ENCODE results near the gene FBXL16. TPM values are rescaled to one million over a fixed set of nuclear protein-coding genes. Genes with fewer than 3 reads are reported as not detected.

Gene FBXL16
- total and polyA plus RNA-seq, 9 of the 15 experiments (the other 6 are each of a cell fraction or from before 2014, with no cell fraction given) = 0.21 to 8.2 (median 1.7) TPM

DNA sequence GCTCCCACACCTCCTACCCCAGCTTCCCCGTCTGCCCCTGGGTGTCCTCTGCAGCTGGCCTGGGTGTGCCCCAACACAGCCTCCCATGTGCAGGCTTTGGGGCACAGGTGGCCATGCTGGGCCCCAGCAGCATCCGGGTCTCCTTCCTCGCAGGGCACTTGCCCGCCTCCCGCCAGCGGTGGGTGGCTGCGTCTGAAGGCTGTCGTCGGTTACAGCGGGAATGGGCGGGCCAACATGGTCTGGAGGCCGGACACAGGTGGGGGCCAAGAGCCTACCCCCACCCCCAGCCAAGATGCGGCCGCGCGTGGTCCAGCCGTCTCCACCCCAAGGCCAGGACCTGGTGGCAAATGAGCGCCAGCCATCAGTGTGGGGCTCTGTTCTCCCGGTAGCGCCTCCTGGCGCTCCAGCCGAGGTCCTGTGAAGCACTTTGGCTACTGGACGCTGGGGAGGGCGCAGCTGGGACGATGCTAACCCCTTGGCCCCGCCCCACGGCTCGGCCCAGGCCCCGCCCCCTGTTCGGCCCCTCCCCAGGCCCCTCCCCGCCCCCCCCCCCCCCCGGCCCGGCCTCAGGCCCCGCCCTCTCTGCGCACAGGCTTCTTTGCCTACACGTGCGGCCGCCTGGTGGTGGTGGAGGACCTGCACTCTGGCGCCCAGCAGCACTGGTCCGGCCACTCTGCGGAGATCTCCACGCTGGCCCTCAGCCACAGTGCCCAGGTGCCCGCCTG is 45.0 kb downstream of the FBXL16 start (continued):
- TF ChIP-seq, protein P1, sequence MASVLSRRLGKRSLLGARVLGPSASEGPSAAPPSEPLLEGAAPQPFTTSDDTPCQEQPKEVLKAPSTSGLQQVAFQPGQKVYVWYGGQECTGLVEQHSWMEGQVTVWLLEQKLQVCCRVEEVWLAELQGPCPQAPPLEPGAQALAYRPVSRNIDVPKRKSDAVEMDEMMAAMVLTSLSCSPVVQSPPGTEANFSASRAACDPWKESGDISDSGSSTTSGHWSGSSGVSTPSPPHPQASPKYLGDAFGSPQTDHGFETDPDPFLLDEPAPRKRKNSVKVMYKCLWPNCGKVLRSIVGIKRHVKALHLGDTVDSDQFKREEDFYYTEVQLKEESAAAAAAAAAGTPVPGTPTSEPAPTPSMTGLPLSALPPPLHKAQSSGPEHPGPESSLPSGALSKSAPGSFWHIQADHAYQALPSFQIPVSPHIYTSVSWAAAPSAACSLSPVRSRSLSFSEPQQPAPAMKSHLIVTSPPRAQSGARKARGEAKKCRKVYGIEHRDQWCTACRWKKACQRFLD (CRISPR knock-in tag; IDR thresholded peaks at IDR 0.05) = no peak
- TF ChIP-seq TAF1 (IDR thresholded peaks at IDR 0.05; ENCODE audit: control insufficient read depth, extremely low read depth, insufficient read depth, low read length, severe bottlenecking) (peak; percentile 29), ZNF76 (CRISPR knock-in tag; IDR thresholded peaks at IDR 0.05; ENCODE audit: borderline replicate concordance) (no peak), KAT8 (IDR thresholded peaks at IDR 0.05; ENCODE audit: low read depth) (no peak), CBX2 (IDR thresholded peaks at IDR 0.05; ENCODE audit: insufficient read depth, low read length, poor library complexity, severe bottlenecking) (no peak), MTF1 (CRISPR knock-in tag; IDR thresholded peaks at IDR 0.05; ENCODE audit: borderline replicate concordance) (no peak), CEBPB (tag; IDR thresholded peaks at IDR 0.05) (no peak), MXI1 (IDR thresholded peaks at IDR 0.05; ENCODE audit: low read depth, low read length) (no peak; the same call in 1 of the 2 replicates), RAD21 (CRISPR knock-in tag; conservative IDR thresholded peaks at IDR 0.05 in 1 of 2, IDR thresholded peaks at IDR 0.05 in 1 of 2) (peak; percentile 64 to 69), SRSF9 (IDR thresholded peaks at IDR 0.05; ENCODE audit: borderline replicate concordance, low read depth, low read length) (no peak)
- TF ChIP-seq, protein P2, sequence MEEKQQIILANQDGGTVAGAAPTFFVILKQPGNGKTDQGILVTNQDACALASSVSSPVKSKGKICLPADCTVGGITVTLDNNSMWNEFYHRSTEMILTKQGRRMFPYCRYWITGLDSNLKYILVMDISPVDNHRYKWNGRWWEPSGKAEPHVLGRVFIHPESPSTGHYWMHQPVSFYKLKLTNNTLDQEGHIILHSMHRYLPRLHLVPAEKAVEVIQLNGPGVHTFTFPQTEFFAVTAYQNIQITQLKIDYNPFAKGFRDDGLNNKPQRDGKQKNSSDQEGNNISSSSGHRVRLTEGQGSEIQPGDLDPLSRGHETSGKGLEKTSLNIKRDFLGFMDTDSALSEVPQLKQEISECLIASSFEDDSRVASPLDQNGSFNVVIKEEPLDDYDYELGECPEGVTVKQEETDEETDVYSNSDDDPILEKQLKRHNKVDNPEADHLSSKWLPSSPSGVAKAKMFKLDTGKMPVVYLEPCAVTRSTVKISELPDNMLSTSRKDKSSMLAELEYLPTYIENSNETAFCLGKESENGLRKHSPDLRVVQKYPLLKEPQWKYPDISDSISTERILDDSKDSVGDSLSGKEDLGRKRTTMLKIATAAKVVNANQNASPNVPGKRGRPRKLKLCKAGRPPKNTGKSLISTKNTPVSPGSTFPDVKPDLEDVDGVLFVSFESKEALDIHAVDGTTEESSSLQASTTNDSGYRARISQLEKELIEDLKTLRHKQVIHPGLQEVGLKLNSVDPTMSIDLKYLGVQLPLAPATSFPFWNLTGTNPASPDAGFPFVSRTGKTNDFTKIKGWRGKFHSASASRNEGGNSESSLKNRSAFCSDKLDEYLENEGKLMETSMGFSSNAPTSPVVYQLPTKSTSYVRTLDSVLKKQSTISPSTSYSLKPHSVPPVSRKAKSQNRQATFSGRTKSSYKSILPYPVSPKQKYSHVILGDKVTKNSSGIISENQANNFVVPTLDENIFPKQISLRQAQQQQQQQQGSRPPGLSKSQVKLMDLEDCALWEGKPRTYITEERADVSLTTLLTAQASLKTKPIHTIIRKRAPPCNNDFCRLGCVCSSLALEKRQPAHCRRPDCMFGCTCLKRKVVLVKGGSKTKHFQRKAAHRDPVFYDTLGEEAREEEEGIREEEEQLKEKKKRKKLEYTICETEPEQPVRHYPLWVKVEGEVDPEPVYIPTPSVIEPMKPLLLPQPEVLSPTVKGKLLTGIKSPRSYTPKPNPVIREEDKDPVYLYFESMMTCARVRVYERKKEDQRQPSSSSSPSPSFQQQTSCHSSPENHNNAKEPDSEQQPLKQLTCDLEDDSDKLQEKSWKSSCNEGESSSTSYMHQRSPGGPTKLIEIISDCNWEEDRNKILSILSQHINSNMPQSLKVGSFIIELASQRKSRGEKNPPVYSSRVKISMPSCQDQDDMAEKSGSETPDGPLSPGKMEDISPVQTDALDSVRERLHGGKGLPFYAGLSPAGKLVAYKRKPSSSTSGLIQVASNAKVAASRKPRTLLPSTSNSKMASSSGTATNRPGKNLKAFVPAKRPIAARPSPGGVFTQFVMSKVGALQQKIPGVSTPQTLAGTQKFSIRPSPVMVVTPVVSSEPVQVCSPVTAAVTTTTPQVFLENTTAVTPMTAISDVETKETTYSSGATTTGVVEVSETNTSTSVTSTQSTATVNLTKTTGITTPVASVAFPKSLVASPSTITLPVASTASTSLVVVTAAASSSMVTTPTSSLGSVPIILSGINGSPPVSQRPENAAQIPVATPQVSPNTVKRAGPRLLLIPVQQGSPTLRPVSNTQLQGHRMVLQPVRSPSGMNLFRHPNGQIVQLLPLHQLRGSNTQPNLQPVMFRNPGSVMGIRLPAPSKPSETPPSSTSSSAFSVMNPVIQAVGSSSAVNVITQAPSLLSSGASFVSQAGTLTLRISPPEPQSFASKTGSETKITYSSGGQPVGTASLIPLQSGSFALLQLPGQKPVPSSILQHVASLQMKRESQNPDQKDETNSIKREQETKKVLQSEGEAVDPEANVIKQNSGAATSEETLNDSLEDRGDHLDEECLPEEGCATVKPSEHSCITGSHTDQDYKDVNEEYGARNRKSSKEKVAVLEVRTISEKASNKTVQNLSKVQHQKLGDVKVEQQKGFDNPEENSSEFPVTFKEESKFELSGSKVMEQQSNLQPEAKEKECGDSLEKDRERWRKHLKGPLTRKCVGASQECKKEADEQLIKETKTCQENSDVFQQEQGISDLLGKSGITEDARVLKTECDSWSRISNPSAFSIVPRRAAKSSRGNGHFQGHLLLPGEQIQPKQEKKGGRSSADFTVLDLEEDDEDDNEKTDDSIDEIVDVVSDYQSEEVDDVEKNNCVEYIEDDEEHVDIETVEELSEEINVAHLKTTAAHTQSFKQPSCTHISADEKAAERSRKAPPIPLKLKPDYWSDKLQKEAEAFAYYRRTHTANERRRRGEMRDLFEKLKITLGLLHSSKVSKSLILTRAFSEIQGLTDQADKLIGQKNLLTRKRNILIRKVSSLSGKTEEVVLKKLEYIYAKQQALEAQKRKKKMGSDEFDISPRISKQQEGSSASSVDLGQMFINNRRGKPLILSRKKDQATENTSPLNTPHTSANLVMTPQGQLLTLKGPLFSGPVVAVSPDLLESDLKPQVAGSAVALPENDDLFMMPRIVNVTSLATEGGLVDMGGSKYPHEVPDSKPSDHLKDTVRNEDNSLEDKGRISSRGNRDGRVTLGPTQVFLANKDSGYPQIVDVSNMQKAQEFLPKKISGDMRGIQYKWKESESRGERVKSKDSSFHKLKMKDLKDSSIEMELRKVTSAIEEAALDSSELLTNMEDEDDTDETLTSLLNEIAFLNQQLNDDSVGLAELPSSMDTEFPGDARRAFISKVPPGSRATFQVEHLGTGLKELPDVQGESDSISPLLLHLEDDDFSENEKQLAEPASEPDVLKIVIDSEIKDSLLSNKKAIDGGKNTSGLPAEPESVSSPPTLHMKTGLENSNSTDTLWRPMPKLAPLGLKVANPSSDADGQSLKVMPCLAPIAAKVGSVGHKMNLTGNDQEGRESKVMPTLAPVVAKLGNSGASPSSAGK (IDR thresholded peaks at IDR 0.05) = no peak
- TF ChIP-seq, protein P3, sequence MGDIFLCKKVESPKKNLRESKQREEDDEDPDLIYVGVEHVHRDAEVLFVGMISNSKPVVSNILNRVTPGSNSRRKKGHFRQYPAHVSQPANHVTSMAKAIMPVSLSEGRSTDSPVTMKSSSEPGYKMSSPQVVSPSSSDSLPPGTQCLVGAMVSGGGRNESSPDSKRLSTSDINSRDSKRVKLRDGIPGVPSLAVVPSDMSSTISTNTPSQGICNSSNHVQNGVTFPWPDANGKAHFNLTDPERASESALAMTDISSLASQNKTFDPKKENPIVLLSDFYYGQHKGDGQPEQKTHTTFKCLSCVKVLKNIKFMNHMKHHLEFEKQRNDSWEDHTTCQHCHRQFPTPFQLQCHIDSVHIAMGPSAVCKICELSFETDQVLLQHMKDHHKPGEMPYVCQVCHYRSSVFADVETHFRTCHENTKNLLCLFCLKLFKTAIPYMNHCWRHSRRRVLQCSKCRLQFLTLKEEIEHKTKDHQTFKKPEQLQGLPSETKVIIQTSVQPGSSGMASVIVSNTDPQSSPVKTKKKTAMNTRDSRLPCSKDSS (IDR thresholded peaks at IDR 0.05; ENCODE audit: low read depth, partially characterized antibody) = no peak

All from K562 (cell line).